HepG2 (cell line): ENCODE measurements around the gene ECSIT. TPM values are rescaled to one million over a fixed set of nuclear protein-coding genes. Genes with fewer than 3 reads are reported as not detected.

Experiments
- GABPB1 ChIP-seq: IDR thresholded peaks from 2 replicates; pipeline ENCODE4 v1.6.1; 2016; ENCODE audit warnings: mild to moderate bottlenecking, missing genetic modification reagents, moderate library complexity, missing compliant biosample characterization
- HOXA7 ChIP-seq: sonication (generic); formaldehyde crosslinking; IDR thresholded peaks from 2 replicates; pipeline ENCODE4 v1.8.1; 2022; ENCODE audit warnings: mild to moderate bottlenecking, missing genetic modification reagents, moderate library complexity
- JDP2 ChIP-seq: sonication (generic); formaldehyde crosslinking; IDR thresholded peaks from 2 replicates; pipeline ENCODE4 v1.8.1; 2022; ENCODE audit warnings: missing genetic modification reagents, borderline replicate concordance
- KAT7 ChIP-seq: IDR thresholded peaks from 2 replicates; pipeline ENCODE4 v1.6.1; 2018; ENCODE audit warnings: borderline replicate concordance, missing compliant biosample characterization
- LCORL ChIP-seq, 2 experiments: fragments of 450-650 bp in 1 of 2; sonication (generic) in 1 of 2; formaldehyde crosslinking in 1 of 2; IDR thresholded peaks; 2 replicates each; pipeline versions ENCODE4 v1.5.0 to v1.6.1; 2017 to 2020; ENCODE audit warnings: antibody characterized with exemption in 1 of 2, missing genetic modification reagents in 1 of 2
- PCBP1 ChIP-seq: fragments of 200-400 bp; formaldehyde crosslinking; IDR thresholded peaks from 2 replicates; pipeline ENCODE4 v1.6.1; 2017; ENCODE audit warnings: mild to moderate bottlenecking, low read depth, low read length, borderline replicate concordance
- SALL1 ChIP-seq: sonication (generic); formaldehyde crosslinking; IDR thresholded peaks from 2 replicates; pipeline ENCODE4 v1.8.0; 2022; ENCODE audit warnings: mild to moderate bottlenecking, missing genetic modification reagents
- SRSF1 ChIP-seq: fragments of 200-400 bp; formaldehyde crosslinking; optimal IDR thresholded peaks from 2 replicates; pipeline ENCODE3; 2017; ENCODE audit warnings: mild to moderate bottlenecking, low read depth, low read length, moderate library complexity
- TOPORS ChIP-seq: sonication (generic); formaldehyde crosslinking; IDR thresholded peaks from 2 replicates; pipeline ENCODE4 v1.8.0; 2023; ENCODE audit warnings: mild to moderate bottlenecking, missing genetic modification reagents
- TP53 ChIP-seq: sonication (generic); formaldehyde crosslinking; conservative IDR thresholded peaks from 2 replicates; pipeline ENCODE4 v1.4.0; 2020; ENCODE audit warnings: missing genetic modification reagents
- XBP1 ChIP-seq: sonication (generic); formaldehyde crosslinking; IDR thresholded peaks from 2 replicates; pipeline ENCODE4 v1.5.0; 2020; ENCODE audit warnings: missing genetic modification reagents
- ZBTB38 ChIP-seq: sonication (generic); formaldehyde crosslinking; IDR thresholded peaks from 2 replicates; pipeline ENCODE4 v1.5.1; 2020; ENCODE audit warnings: mild to moderate bottlenecking, missing genetic modification reagents
- ZNF138 ChIP-seq: sonication (generic); formaldehyde crosslinking; IDR thresholded peaks from 2 replicates; pipeline ENCODE4 v1.5.0; 2020; ENCODE audit warnings: mild to moderate bottlenecking, low read depth, missing genetic modification reagents
- ZNF251 ChIP-seq: sonication (generic); formaldehyde crosslinking; IDR thresholded peaks from 2 replicates; pipeline ENCODE4 v1.9.0; 2021; ENCODE audit warnings: mild to moderate bottlenecking, missing genetic modification reagents
- ZNF329 ChIP-seq: sonication (generic); formaldehyde crosslinking; IDR thresholded peaks from 2 replicates; pipeline ENCODE4 v1.9.0; 2021; ENCODE audit warnings: low read depth, mild to moderate bottlenecking, missing genetic modification reagents
- ZNF550 ChIP-seq: sonication (generic); formaldehyde crosslinking; IDR thresholded peaks from 2 replicates; pipeline ENCODE4 v1.4.0; 2020; ENCODE audit warnings: mild to moderate bottlenecking, missing genetic modification reagents, borderline replicate concordance
- ZNF605 ChIP-seq: sonication (generic); formaldehyde crosslinking; IDR thresholded peaks from 2 replicates; pipeline ENCODE4 v1.8.0; 2022; ENCODE audit warnings: mild to moderate bottlenecking, missing genetic modification reagents
- ZNF768 ChIP-seq: sonication (generic); formaldehyde crosslinking; IDR thresholded peaks from 2 replicates; pipeline ENCODE4 v1.4.0; 2020; ENCODE audit warnings: missing genetic modification reagents
- polyA plus RNA-seq, 8 experiments: library from polyadenylated mRNA; depleted of rRNA in 3 of 8; stranded (reverse) in 7 of 8; unstranded in 1 of 8; fragments of >200 nt; fragmentation: Illumina TruSeq in 4 of 8; extraction: Trizol in 4 of 8; gene quantifications; 2 replicates each; pipeline versions ENCODE4 v1.2.1 to v1.2.3, GENCODE V29; 2011 to 2016; ENCODE audit warnings: low read depth in 4 of 8, missing spikeins in 1 of 8, mixed read lengths in 1 of 8; ENCODE audit not compliant: insufficient read depth in 1 of 8
- total RNA-seq, 5 experiments: library from RNA; depleted of rRNA; stranded (reverse); fragments of >200 nt; fragmentation: Illumina TruSeq; extraction: Trizol; gene quantifications; 2 replicates each; pipeline ENCODE4 v1.2.3, GENCODE V29; 2016; ENCODE audit warnings: low read depth in 1 of 5
- TF ChIP-seq, protein P1 (sequence below): IDR thresholded peaks from 2 replicates; pipeline ENCODE4 v1.6.1; 2016; ENCODE audit warnings: low read depth, borderline replicate concordance
- TF ChIP-seq, protein P2 (sequence below): IDR thresholded peaks from 2 replicates; pipeline ENCODE4 v1.4.0; 2020; ENCODE audit warnings: mild to moderate bottlenecking, missing genetic modification reagents
- TF ChIP-seq, protein P3 (sequence below): sonication (generic); formaldehyde crosslinking; IDR thresholded peaks from 2 replicates; pipeline ENCODE4 v1.4.0; 2020; ENCODE audit warnings: missing genetic modification reagents
- TF ChIP-seq, protein P4 (sequence below): IDR thresholded peaks from 2 replicates; pipeline ENCODE4 v1.6.1; 2016

ECSIT gene
- total and polyA plus RNA-seq, 2 of the 13 experiments (the other 11 are each of a cell fraction or from before 2014, with no cell fraction given): 36.4 to 62.3 TPM

DNA sequence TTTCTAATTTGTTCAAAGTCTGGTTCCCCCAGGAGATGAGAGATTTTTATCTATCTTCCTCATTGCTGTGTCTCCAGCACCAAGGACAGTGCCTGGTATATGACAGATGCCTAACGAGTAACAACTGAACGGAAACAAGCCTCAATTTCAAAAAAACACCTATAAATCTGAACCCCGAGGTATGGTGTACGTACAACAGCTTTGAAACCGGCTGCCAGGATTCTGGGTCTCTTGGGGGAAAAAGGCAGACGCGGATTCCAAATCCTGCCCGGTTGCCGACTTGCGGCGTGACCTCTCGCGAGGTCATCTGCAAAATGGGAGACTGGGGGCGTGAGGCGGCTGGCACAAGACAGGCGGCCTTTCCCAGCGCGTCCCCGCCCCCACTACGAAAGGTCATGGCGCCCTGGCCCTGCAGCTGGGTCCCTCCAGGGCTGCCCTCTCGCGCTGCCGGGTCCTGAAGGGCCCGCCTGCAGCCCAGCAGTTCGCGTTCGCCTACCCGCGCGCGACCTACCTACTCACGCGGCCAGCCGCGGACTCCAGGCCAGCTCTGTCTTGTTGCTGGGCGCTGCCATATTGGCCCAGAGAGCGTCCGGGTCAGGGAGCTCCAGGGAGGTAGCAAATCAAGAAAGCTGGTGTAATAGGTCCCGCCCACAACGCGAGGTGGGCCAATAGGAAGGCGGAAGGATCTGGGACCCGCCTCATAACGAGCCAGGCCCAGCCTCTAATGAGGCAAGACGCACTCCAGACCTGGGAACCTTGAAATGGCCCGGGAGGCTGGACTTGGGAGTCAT is at the start of gene ECSIT (continued):
- peak; percentile 87 for TF ChIP-seq SALL1 (CRISPR knock-in tag)
- TF ChIP-seq ZNF768 (CRISPR knock-in tag): peak; percentile 75; the same call in 1 of the 2 replicates
- no peak for TF ChIP-seq ZNF550 (CRISPR knock-in tag)
- peak; percentile 58 for TF ChIP-seq SRSF1
- TF ChIP-seq, protein P1, sequence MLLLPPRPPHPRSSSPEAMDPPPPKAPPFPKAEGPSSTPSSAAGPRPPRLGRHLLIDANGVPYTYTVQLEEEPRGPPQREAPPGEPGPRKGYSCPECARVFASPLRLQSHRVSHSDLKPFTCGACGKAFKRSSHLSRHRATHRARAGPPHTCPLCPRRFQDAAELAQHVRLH: 0 out of 2 replicates have a peak, but pooled peaks have one; percentile 76
- TF ChIP-seq, protein P2, sequence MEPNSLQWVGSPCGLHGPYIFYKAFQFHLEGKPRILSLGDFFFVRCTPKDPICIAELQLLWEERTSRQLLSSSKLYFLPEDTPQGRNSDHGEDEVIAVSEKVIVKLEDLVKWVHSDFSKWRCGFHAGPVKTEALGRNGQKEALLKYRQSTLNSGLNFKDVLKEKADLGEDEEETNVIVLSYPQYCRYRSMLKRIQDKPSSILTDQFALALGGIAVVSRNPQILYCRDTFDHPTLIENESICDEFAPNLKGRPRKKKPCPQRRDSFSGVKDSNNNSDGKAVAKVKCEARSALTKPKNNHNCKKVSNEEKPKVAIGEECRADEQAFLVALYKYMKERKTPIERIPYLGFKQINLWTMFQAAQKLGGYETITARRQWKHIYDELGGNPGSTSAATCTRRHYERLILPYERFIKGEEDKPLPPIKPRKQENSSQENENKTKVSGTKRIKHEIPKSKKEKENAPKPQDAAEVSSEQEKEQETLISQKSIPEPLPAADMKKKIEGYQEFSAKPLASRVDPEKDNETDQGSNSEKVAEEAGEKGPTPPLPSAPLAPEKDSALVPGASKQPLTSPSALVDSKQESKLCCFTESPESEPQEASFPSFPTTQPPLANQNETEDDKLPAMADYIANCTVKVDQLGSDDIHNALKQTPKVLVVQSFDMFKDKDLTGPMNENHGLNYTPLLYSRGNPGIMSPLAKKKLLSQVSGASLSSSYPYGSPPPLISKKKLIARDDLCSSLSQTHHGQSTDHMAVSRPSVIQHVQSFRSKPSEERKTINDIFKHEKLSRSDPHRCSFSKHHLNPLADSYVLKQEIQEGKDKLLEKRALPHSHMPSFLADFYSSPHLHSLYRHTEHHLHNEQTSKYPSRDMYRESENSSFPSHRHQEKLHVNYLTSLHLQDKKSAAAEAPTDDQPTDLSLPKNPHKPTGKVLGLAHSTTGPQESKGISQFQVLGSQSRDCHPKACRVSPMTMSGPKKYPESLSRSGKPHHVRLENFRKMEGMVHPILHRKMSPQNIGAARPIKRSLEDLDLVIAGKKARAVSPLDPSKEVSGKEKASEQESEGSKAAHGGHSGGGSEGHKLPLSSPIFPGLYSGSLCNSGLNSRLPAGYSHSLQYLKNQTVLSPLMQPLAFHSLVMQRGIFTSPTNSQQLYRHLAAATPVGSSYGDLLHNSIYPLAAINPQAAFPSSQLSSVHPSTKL (CRISPR knock-in tag): peak; percentile 60
- no peak for TF ChIP-seq KAT7
- TF ChIP-seq JDP2 (CRISPR knock-in tag): no peak
- TF ChIP-seq ZBTB38 (CRISPR knock-in tag): peak; percentile 66; the same call in 1 of the 2 replicates
- no peak for TF ChIP-seq XBP1 (CRISPR knock-in tag)
- peak; percentile 99 for TF ChIP-seq GABPB1 (CRISPR knock-in tag)
- TF ChIP-seq ZNF138 (CRISPR knock-in tag): peak; percentile 86
- no peak for TF ChIP-seq HOXA7 (CRISPR knock-in tag)
- no peak for TF ChIP-seq LCORL (IDR thresholded peaks at IDR 0.05)
- peak; percentile 84 for TF ChIP-seq LCORL (CRISPR knock-in tag; IDR thresholded peaks at IDR 0.05)
- TF ChIP-seq, protein P3, sequence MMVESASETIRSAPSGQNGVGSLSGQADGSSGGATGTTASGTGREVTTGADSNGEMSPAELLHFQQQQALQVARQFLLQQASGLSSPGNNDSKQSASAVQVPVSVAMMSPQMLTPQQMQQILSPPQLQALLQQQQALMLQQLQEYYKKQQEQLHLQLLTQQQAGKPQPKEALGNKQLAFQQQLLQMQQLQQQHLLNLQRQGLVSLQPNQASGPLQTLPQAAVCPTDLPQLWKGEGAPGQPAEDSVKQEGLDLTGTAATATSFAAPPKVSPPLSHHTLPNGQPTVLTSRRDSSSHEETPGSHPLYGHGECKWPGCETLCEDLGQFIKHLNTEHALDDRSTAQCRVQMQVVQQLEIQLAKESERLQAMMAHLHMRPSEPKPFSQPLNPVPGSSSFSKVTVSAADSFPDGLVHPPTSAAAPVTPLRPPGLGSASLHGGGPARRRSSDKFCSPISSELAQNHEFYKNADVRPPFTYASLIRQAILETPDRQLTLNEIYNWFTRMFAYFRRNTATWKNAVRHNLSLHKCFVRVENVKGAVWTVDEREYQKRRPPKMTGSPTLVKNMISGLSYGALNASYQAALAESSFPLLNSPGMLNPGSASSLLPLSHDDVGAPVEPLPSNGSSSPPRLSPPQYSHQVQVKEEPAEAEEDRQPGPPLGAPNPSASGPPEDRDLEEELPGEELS: peak; percentile 23; the same call in 1 of the 2 replicates
- TF ChIP-seq, protein P4, sequence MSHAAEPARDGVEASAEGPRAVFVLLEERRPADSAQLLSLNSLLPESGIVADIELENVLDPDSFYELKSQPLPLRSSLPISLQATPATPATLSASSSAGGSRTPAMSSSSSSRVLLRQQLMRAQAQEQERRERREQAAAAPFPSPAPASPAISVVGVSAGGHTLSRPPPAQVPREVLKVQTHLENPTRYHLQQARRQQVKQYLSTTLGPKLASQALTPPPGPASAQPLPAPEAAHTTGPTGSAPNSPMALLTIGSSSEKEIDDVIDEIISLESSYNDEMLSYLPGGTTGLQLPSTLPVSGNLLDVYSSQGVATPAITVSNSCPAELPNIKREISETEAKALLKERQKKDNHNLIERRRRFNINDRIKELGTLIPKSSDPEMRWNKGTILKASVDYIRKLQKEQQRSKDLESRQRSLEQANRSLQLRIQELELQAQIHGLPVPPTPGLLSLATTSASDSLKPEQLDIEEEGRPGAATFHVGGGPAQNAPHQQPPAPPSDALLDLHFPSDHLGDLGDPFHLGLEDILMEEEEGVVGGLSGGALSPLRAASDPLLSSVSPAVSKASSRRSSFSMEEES: peak; percentile 10; the same call in 1 of the 2 replicates
- no peak for TF ChIP-seq ZNF251 (CRISPR knock-in tag)
- peak; percentile 57; the same call in 1 of the 2 replicates for TF ChIP-seq ZNF605
- TF ChIP-seq PCBP1: 0 out of 2 replicates have a peak, but pooled peaks have one; percentile 70
- no peak for TF ChIP-seq TP53 (CRISPR knock-in tag)
- TF ChIP-seq ZNF329 (CRISPR knock-in tag): peak; percentile 46; the same call in 1 of the 2 replicates
- TF ChIP-seq TOPORS (CRISPR knock-in tag): no peak; the same call in 1 of the 2 replicates
